MM.1S (cell line): Measurements from ENCODE around the gene DOCK10.
"Not testable (repeated sequence)": the region's sequence is repeated elsewhere in the genome, so short reads cannot be mapped to it uniquely, and the experiment has no call there.

ENCODE experiments used
- DNase-seq: peaks from one replicate; pipeline ENCODE4 v3.0.0-alpha.2; 2015
- H2AFZ ChIP-seq: fragments of 300-600 bp; sonication (generic); 2 replicates; pipeline ENCODE4 v1.6.0; 2016; ENCODE audit warnings: antibody characterized with exemption, low read length
- H3F3A ChIP-seq: fragments of 300-600 bp; sonication (generic); 2 replicates; pipeline ENCODE4 v1.6.1; 2016; ENCODE audit warnings: mild to moderate bottlenecking, antibody characterized with exemption, low read length, moderate library complexity, mixed read lengths; ENCODE audit not compliant: insufficient read depth
- H3K27ac ChIP-seq: fragments of 300-600 bp; sonication (generic); 2 replicates; pipeline ENCODE4 v1.5.1; 2016; ENCODE audit warnings: mild to moderate bottlenecking, low read length
- H3K27me3 ChIP-seq: fragments of 300-600 bp; sonication (generic); replicated peaks from 2 replicates; pipeline ENCODE4 v1.6.0; 2016; ENCODE audit warnings: low read length; ENCODE audit not compliant: insufficient read depth
- H3K36me3 ChIP-seq: fragments of 300-600 bp; sonication (generic); replicated peaks from 2 replicates; pipeline ENCODE4 v1.6.1; 2016; ENCODE audit warnings: mild to moderate bottlenecking, low read length, mixed read lengths; ENCODE audit not compliant: insufficient read depth
- H3K4me1 ChIP-seq: fragments of 300-600 bp; sonication (generic); 2 replicates; pipeline ENCODE4 v1.6.1; 2016; ENCODE audit warnings: low read length, mixed read lengths
- H3K4me2 ChIP-seq: fragments of 300-600 bp; sonication (generic); 2 replicates; pipeline ENCODE4 v1.6.0; 2016; ENCODE audit warnings: low read depth, low read length
- H3K4me3 ChIP-seq: fragments of 300-600 bp; sonication (generic); 2 replicates; pipeline ENCODE4 v1.5.1; 2016; ENCODE audit warnings: low read length, mixed read lengths
- H3K79me2 ChIP-seq: fragments of 300-600 bp; sonication (generic); 2 replicates; pipeline ENCODE4 v1.6.1; 2016; ENCODE audit warnings: mixed run types, low read length, mixed read lengths
- H3K9ac ChIP-seq: fragments of 300-600 bp; sonication (generic); 2 replicates; pipeline ENCODE4 v1.6.1; 2016; ENCODE audit warnings: low read length, mixed read lengths
- H3K9me2 ChIP-seq: fragments of 300-600 bp; sonication (generic); replicated peaks from 2 replicates; pipeline ENCODE4 v1.6.1; 2016; ENCODE audit warnings: mild to moderate bottlenecking, low read length, mixed read lengths; ENCODE audit not compliant: insufficient read depth
- H3K9me3 ChIP-seq: fragments of 300-600 bp; sonication (generic); replicated peaks from 2 replicates; pipeline ENCODE4 v1.6.1; 2016; ENCODE audit warnings: mild to moderate bottlenecking, low read length, mixed read lengths; ENCODE audit not compliant: insufficient read depth
- H4K20me1 ChIP-seq: fragments of 300-600 bp; sonication (generic); 2 replicates; pipeline ENCODE4 v1.6.1; 2016; ENCODE audit warnings: mild to moderate bottlenecking, low read length, moderate library complexity, mixed read lengths; ENCODE audit not compliant: insufficient read depth
- EZH2 ChIP-seq: fragments of 300-600 bp; sonication (generic); optimal IDR thresholded peaks from 2 replicates; pipeline ENCODE3; 2017; ENCODE audit warnings: low read depth, mild to moderate bottlenecking, antibody characterized with exemption, low read length, mixed read lengths
- EZH2phosphoT487 ChIP-seq: fragments of 300-600 bp; sonication (generic); IDR thresholded peaks from 2 replicates; pipeline ENCODE4 v1.6.1; 2018; ENCODE audit warnings: antibody characterized with exemption, low read length
- TF ChIP-seq, protein P1 (sequence below): fragments of 300-600 bp; sonication (generic); IDR thresholded peaks from 2 replicates; pipeline ENCODE4 v1.5.1; 2016; ENCODE audit warnings: antibody characterized with exemption, low read length, mixed read lengths

DOCK10 gene

DNA sequence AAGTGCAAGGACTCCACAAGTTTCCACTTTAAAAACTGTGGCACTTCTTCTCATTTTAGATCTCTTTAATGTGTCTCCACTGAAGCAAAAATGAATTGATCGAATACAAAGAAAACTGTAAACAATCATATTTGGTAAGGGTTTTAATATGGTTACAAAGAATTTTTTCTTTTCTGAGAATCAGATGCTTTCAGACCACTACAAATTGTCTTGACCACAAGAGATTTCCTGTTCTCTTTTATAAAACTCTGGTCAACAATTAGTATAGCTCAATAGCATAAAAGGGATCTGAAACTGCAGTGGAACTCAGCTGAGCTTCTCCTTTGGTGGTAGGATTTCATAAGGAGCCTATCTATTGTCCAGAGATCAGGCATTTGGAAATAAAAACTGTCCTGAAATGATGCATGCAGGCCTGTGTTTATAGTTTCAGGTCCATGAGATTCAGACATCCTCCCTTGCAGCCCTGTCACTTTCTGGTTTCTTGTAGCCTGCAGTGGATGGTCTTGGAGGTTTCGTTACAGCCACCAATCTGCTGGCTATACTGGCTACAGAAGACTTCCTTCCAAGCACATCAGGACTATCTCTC is 120.0 kb downstream of the DOCK10 start:
- Histone ChIP-seq H3K4me3 (no peak overlapping the region), H3K79me2 (peaks cover 16% of the 10 kb centered on the region), H3F3A (peaks cover 12% of the 10 kb centered on the region), H3K9me3 (no peaks in the 10 kb centered on the region), H3K27ac (peak overlapping the region; percentile 27; the same call in 1 of the 2 replicates), H2AFZ (no peak overlapping the region), H3K4me1 (peaks cover 21% of the 10 kb centered on the region), H3K4me2 (peak overlapping the region; percentile 34), H3K36me3 (no peaks in the 10 kb centered on the region), H3K27me3 (no peaks in the 10 kb centered on the region), H3K9me2 (no peaks in the 10 kb centered on the region), H4K20me1 (no peaks in the 10 kb centered on the region), H3K9ac (no peak overlapping the region)
- TF ChIP-seq, protein P1, sequence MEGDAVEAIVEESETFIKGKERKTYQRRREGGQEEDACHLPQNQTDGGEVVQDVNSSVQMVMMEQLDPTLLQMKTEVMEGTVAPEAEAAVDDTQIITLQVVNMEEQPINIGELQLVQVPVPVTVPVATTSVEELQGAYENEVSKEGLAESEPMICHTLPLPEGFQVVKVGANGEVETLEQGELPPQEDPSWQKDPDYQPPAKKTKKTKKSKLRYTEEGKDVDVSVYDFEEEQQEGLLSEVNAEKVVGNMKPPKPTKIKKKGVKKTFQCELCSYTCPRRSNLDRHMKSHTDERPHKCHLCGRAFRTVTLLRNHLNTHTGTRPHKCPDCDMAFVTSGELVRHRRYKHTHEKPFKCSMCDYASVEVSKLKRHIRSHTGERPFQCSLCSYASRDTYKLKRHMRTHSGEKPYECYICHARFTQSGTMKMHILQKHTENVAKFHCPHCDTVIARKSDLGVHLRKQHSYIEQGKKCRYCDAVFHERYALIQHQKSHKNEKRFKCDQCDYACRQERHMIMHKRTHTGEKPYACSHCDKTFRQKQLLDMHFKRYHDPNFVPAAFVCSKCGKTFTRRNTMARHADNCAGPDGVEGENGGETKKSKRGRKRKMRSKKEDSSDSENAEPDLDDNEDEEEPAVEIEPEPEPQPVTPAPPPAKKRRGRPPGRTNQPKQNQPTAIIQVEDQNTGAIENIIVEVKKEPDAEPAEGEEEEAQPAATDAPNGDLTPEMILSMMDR: no peak
- TF ChIP-seq EZH2 (no peak), EZH2phosphoT487 (no peak)
- peak; percentile 79 for DNase-seq

DNA sequence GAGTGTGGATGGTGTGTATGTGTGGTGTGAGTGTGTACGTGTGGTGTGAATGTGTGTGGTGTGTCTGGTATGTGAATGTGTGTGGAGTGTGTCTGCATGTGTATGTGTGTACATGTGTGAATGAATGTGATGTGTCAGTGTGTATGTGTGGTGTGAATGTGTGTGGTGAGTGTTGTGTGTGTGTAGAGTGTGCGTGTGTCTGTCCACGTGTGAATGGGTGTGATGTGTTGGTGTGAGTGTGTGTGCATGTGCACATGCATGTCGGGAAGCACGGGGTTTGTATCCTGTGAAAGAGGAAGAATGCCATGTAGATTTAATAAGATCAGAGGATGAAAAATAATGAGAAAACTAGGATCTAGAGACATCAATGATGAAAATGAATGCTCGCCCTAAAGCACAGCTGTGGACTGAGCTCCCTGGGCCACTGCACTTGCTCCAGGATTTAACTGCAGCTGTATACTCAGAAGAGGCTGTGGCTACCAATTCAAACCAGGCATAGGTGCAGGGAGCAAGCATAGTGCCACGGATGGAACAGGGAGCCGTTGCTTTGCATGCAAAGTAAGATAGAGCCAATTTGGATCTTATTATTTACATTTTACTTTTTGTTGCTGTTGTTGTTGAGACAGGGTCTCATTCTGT is 122.7 kb downstream of the DOCK10 start:
- peaks cover 12% of the 10 kb centered on the region for H3F3A ChIP-seq
- no peaks in the 10 kb centered on the region for H3K36me3 ChIP-seq
- TF ChIP-seq, protein P1: no peak
- no peak for TF ChIP-seq EZH2phosphoT487
- TF ChIP-seq EZH2: no peak
- DNase-seq: no peak
- peaks cover 21% of the 10 kb centered on the region for H3K4me1 ChIP-seq
- no peaks in the 10 kb centered on the region for H3K27me3 ChIP-seq
- H3K27ac ChIP-seq: no peak overlapping the region
- no peaks in the 10 kb centered on the region for H3K9me2 ChIP-seq
- H3K4me2 ChIP-seq: no peak overlapping the region
- peaks cover 14% of the 10 kb centered on the region for H3K79me2 ChIP-seq
- H3K4me3 ChIP-seq: no peak overlapping the region
- no peaks in the 10 kb centered on the region for H3K9me3 ChIP-seq
- H2AFZ ChIP-seq: no peak overlapping the region
- no peak overlapping the region for H3K9ac ChIP-seq
- no peaks in the 10 kb centered on the region for H4K20me1 ChIP-seq

DNA sequence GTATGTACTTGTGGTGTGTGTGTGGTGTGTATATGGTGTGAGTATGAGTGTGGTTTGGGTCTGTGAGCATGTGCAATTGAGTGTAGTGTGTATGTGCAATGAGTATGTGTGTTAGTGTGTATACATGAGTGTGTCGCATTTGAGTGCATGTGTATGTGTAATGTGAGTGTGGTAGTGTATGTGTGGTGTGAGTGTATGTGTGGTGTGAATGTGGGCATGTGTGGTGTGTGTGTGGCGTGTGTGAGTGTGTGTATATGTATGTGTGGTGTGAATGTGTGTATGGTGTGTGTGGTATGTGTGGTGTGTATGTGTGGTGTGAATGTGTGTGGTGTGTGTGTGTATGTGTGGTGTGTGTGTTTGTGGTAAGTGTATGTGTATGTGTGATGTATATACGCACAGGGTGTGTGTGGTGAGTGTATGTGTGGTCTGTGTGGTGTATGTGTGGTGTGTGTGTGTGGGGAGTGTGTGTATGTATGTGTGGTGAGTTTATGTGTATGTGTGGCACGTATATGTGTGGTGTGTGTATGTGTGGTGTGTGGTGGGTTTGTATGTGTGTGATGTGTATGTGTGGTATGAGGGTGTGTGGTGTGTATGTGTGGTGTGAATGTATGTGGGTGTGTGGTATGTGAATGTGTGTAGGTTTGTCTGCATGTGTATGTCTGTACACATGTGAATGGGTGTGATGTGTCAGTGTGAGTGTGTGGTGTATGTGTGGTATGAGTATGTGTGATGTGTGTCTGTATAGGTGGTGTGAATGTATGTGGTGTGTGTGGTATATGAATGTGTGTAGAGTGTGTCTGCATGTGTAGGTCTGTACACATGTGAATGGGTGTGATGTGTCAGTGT is 123.4 kb downstream of the DOCK10 start:
- no peak overlapping the region for H3K27ac ChIP-seq
- no peaks in the 10 kb centered on the region for H4K20me1 ChIP-seq
- peaks cover 12% of the 10 kb centered on the region for H3F3A ChIP-seq
- no peak for DNase-seq
- no peak overlapping the region for H3K4me3 ChIP-seq
- H3K9ac ChIP-seq: no peak overlapping the region
- H2AFZ ChIP-seq: no peak overlapping the region
- peaks cover 21% of the 10 kb centered on the region for H3K4me1 ChIP-seq
- TF ChIP-seq, protein P1: no peak
- TF ChIP-seq EZH2 (no peak), EZH2phosphoT487 (no peak)
- H3K9me3 ChIP-seq: no peaks in the 10 kb centered on the region
- no peaks in the 10 kb centered on the region for H3K36me3 ChIP-seq
- no peaks in the 10 kb centered on the region for H3K27me3 ChIP-seq
- H3K79me2 ChIP-seq: peaks cover 17% of the 10 kb centered on the region
- H3K4me2 ChIP-seq: no peak overlapping the region
- no peaks in the 10 kb centered on the region for H3K9me2 ChIP-seq

DNA sequence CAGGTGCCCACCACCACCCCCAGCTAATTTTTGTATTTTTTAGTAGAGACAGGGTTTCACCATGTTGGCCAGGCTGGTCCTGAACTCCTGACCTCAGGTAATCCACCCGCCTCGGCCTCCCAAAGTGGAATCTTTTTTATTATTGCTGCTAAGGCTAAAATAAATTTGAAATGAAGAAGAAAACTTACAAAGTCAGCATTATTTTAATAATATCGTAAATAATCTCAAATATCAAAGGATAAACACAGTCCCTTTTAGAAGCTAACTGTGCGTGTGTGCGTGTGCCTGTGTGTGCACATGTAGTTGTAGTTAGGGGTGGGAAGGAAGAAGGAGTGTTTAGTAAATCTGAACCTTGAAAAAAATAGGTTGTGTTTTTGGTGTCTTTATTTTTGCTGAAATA is 125.0 kb downstream of the DOCK10 start:
- H4K20me1 ChIP-seq: not testable (repeated sequence)

More for the DNA sequence above, 125.0 kb downstream of the DOCK10 start:
- H3F3A ChIP-seq, H3K9me2 ChIP-seq, H3K4me1 ChIP-seq, H3K27me3 ChIP-seq, DNase-seq, H2AFZ ChIP-seq, H3K9ac ChIP-seq, H3K9me3 ChIP-seq, H3K4me2 ChIP-seq, H3K36me3 ChIP-seq, H3K27ac ChIP-seq, H3K4me3 ChIP-seq: not testable (repeated sequence)
- peaks cover 20% of the 10 kb centered on the region for H3K79me2 ChIP-seq
